Heart left ventricle (tissue), 16 donors: ENCODE data around the gene ARHGAP40. TPM values are rescaled to one million over a fixed set of nuclear protein-coding genes. Genes with fewer than 3 reads are reported as not detected.

Experiments used
- ATAC-seq, 4 donors: fragments of 200-7000 bp; cut with Tn5 transposase; one replicate each; pipeline ENCODE4 v1.9.1; 2020 to 2022; ENCODE audit warnings: moderate library complexity in 4 of 4, mild to moderate bottlenecking in 3 of 4, moderate number of reproducible peaks in 1 of 4
- DNase-seq, 5 donors: peaks; one replicate each; pipeline ENCODE4 v3.0.0-alpha.2; 2020
- H3K27ac ChIP-seq, 12 donors: fragments of 200-600 bp; sonication (generic) in 4 of 12; one replicate each; pipeline versions ENCODE4 v1.5.0 to v1.8.0; 2016 to 2022; ENCODE audit warnings: mild to moderate bottlenecking in 2 of 12
- H3K27me3 ChIP-seq, 9 donors: fragments of 200-600 bp; sonication (generic) in 2 of 9; one replicate each; pipeline versions ENCODE4 v1.5.1 to v1.8.0; 2016 to 2022; ENCODE audit warnings: mild to moderate bottlenecking in 3 of 9
- H3K36me3 ChIP-seq, 9 donors: fragments of 200-600 bp; sonication (generic) in 2 of 9; one replicate each; pipeline versions ENCODE4 v1.5.0 to v1.8.0; 2018 to 2022; ENCODE audit warnings: mild to moderate bottlenecking in 2 of 9
- H3K4me1 ChIP-seq, 12 donors: fragments of 200-600 bp; sonication (generic) in 4 of 12; one replicate each; pipeline versions ENCODE4 v1.5.0 to v1.8.0; 2016 to 2022; ENCODE audit warnings: mild to moderate bottlenecking in 3 of 12
- H3K4me3 ChIP-seq, 12 donors: fragments of 200-600 bp; sonication (generic) in 4 of 12; one replicate each; pipeline versions ENCODE4 v1.5.0 to v1.8.0; 2017 to 2022; ENCODE audit warnings: mild to moderate bottlenecking in 9 of 12, moderate library complexity in 4 of 12
- H3K9me3 ChIP-seq, 12 donors: fragments of 200-600 bp; sonication (generic) in 4 of 12; one replicate each; pipeline versions ENCODE4 v1.5.0 to v1.8.0; 2016 to 2022; ENCODE audit warnings: mild to moderate bottlenecking in 1 of 12
- CTCF ChIP-seq, 12 donors: fragments of 200-600 bp; sonication (generic) in 4 of 12; IDR thresholded peaks; one replicate each; pipeline versions ENCODE4 v1.5.0 to v1.8.0; 2018 to 2022; ENCODE audit warnings: antibody characterized with exemption in 12 of 12, mild to moderate bottlenecking in 5 of 12
- POLR2A ChIP-seq, 2 donors: fragments of 450-650 bp; IDR thresholded peaks; one replicate each; pipeline ENCODE4 v1.6.1; 2017; ENCODE audit warnings: antibody characterized with exemption in 2 of 2, mild to moderate bottlenecking in 2 of 2, moderate library complexity in 2 of 2
- WGBS, 4 donors: extraction: QIAGEN DNeasy Blood & Tissue Kit in 2 of 4; methylation state at CpG; one replicate each; pipeline versions ENCODE4 v1.1.5 to v1.1.7; 2013 to 2018; 5-methylcytosine and 5-hydroxymethylcytosine counted together
- intact Hi-C, 10 donors: fragments of 100-400 bp; cut with DNase I; formaldehyde crosslinking; loops; one replicate each; pipeline versions ENCODE4 v1.11.1 to v1.14.2; 2022
- polyA plus RNA-seq, 2 donors: library from polyadenylated mRNA; stranded (reverse); fragments of 200-250 nt; gene quantifications; one replicate each; pipeline ENCODE4 v1.2.3, GENCODE V29; 2013
- total RNA-seq, 9 donors: library from RNA; depleted of rRNA in 2 of 9; stranded (reverse); fragments of >200 nt in 2 of 9; fragmentation: NEBNext Ultra II Directional in 3 of 9; extraction: Animal tissue kit (Norgen Biotek cat#: 25700) in 3 of 9; gene quantifications; one replicate each; pipeline versions ENCODE4 v1.1.0 to v1.2.4, GENCODE V29; 2016 to 2023
- donor health status: ischemic (EF 13 %, LVEDD 7.1; RV severe dilation, severe dysfunction).
- donor health status: healthy with polysubstance abuse.
- donor health status: DM: no; HTN: yes; CAD: no.
- donor health status: DM: no; HTN: no; CAD: no.
- donor health status: ischemic (EF 25% LVEDD 6.9; RV normal size, moderate dysfunction).
- donor health status: ischemic (EF 25% LVEDD 5.7; RV mildly dilated, moderate dysfunction).
- donor health status: healthy.
- donor health status: DM: yes; HTN: yes; CAD: no.
- donor health status: ischemic (EF 35%, LVEDD 5.7; RV mildly dilated, moderate dysfunction).
- donor health status: nonischemic (EF 11% LVEDD 7.7; RV severe dilation, severe dysfunction).
- donor health status: DM: yes; HTN: yes; CAD: no.
- donor health status: PGD.
- donor health status: ischemic (EF 29% LVEDD 5.4; RV normal size, mild dysfunction).
- donor health status: nonischemic (EF 23%, LVEDD 6.1; RV moderate dilation, normal function).

ARHGAP40 gene
- total and polyA plus RNA-seq, 11 donors: 0.03 TPM; not detected in 10

GRCh38 chr20:38558596-38559360 is 42.8 kb upstream of the ARHGAP40 start:
- Histone ChIP-seq H3K36me3 (peaks cover 0 to 99% (median 96%) of the 10 kb centered on the region in 9 donors), H3K4me1 (peaks cover 0 to 3% (median 0%) of the 10 kb centered on the region in 12 donors), H3K27ac (no peak overlapping the region), H3K4me3 (no peak overlapping the region), H3K9me3 (peaks cover 0 to 6% (median 0%) of the 10 kb centered on the region in 12 donors), H3K27me3 (no peaks in the 10 kb centered on the region)
- intact Hi-C loops: no loop called here
- no peak for DNase-seq
- no peak for TF ChIP-seq POLR2A (IDR thresholded peaks at IDR 0.05)
- TF ChIP-seq CTCF (IDR thresholded peaks at IDR 0.05): no peak
- WGBS, 4 donors: 88 to 95% (median 92%) methylated on average over 3 of the region's 3 CpGs
- no peak for ATAC-seq

GRCh38 chr20:38559764-38560163 is 41.8 kb upstream of the ARHGAP40 start:
- Histone ChIP-seq H3K27ac (no peak overlapping the region), H3K4me1 (peaks cover 0 to 3% (median 0%) of the 10 kb centered on the region in 12 donors), H3K27me3 (no peaks in the 10 kb centered on the region), H3K9me3 (peaks cover 0 to 6% (median 0%) of the 10 kb centered on the region in 12 donors), H3K4me3 (no peak overlapping the region), H3K36me3 (peaks cover 0 to 98% (median 92%) of the 10 kb centered on the region in 9 donors)
- intact Hi-C loops: no loop called here
- no peak for TF ChIP-seq POLR2A (IDR thresholded peaks at IDR 0.05)
- WGBS, 4 donors: 91 to 97% (median 94%) methylated on average over 3 of the region's 3 CpGs
- no peak for DNase-seq
- no peak for ATAC-seq

GRCh38 chr20:38563802-38564431 is 37.7 kb upstream of the ARHGAP40 start:
- WGBS, 4 donors: 91 to 99% (median 96%) methylated on average over 6 of the region's 6 CpGs
- H3K36me3 ChIP-seq: peaks cover 0 to 97% (median 92%) of the 10 kb centered on the region in 9 donors
- ATAC-seq (no peak), DNase-seq (no peak)
- H3K9me3 ChIP-seq: no peaks in the 10 kb centered on the region
- TF ChIP-seq CTCF (IDR thresholded peaks at IDR 0.05) (no peak), POLR2A (IDR thresholded peaks at IDR 0.05) (no peak)
- H3K27ac ChIP-seq: no peak overlapping the region
- H3K4me3 ChIP-seq: no peak overlapping the region
- H3K4me1 ChIP-seq: peaks cover 0 to 3% (median 0%) of the 10 kb centered on the region in 12 donors
- intact Hi-C loops: no loop called here
- H3K27me3 ChIP-seq: no peaks in the 10 kb centered on the region

GRCh38 chr20:38564680-38565079 is 36.9 kb upstream of the ARHGAP40 start:
- no peak overlapping the region for H3K4me3 ChIP-seq
- intact Hi-C loops: no loop called here
- H3K4me1 ChIP-seq: peaks cover 0 to 4% (median 0%) of the 10 kb centered on the region in 12 donors
- H3K27ac ChIP-seq: no peak overlapping the region
- DNase-seq (no peak), ATAC-seq (no peak)
- WGBS, 4 donors: 88 to 100% (median 97%) methylated on average over 1 of the region's 1 CpG
- no peak for TF ChIP-seq POLR2A (IDR thresholded peaks at IDR 0.05)
- no peak for TF ChIP-seq CTCF (IDR thresholded peaks at IDR 0.05)
- H3K36me3 ChIP-seq: peaks cover 0 to 97% (median 92%) of the 10 kb centered on the region in 9 donors
- no peaks in the 10 kb centered on the region for H3K9me3 ChIP-seq
- no peaks in the 10 kb centered on the region for H3K27me3 ChIP-seq
